ENCODE results near the gene CAPN15.

CAPN15 gene

GRCh38 chr16:554640-555365, 27.3 kb downstream of the CAPN15 start:
- TF ChIP-seq POLR2A (IDR thresholded peaks at IDR 0.05; ENCODE audit: low read depth, low read length) = no peak
- FAIRE-seq (no peak), DNase-seq (ENCODE audit: insufficient read length, low spot score) (peak; percentile 100)

- no peak for DNase-seq (ENCODE audit: insufficient read length, low spot score)
- no peak for TF ChIP-seq POLR2A (IDR thresholded peaks at IDR 0.05; ENCODE audit: low read depth, low read length)
- FAIRE-seq = no peak
Measured at GRCh38 chr16:555528-556473, 28.3 kb downstream of the CAPN15 start.

- DNase-seq (ENCODE audit: insufficient read length, low spot score) (no peak), FAIRE-seq (no peak)
- no peak for TF ChIP-seq POLR2A (IDR thresholded peaks at IDR 0.05; ENCODE audit: low read depth, low read length)
Measured at GRCh38 chr16:556474-557173, 29.1 kb downstream of the CAPN15 start.

DNA sequence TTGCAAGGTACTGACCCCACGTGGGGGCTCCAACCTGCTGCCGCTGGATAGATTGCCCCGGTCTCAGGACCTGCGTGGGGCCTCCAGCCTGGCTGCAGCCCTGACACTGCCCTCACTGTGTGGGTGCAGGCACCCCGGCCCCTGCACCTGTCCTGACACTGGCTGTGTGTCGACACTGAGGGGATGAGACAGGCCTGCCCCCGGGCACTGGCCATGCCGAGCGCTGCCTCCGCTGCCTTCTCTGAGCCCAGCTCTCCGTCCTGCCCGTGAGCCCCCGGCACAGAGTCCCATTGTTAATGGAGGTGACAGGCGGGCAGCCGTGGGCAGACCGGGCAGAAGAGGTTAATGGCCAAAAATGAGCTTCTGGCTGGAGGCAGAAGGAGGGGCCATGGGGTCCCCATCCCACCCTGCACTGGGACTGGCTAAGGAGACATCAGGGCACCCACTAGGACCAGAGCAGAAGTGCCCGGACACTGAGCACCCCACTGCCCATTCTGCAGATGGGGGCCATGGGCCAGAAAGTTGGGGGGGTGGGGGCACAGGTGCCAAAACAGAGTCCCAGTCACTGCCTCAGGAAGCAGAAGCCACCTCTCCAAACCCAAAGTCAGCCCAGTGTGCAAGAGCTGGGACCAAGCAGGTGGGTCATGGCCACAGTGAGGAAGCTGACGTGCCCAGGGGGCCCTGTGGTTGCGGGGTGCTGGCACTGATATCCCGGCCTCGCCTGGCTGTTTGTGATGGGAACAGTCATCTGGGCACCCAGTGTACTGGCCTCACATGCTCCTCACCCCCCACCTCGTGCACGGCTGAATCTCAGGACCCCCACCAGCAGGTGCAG, 30.2 kb downstream of the CAPN15 start:
- no peak for DNase-seq (ENCODE audit: insufficient read length, low spot score)
- FAIRE-seq = no peak
- TF ChIP-seq POLR2A (IDR thresholded peaks at IDR 0.05; ENCODE audit: low read depth, low read length) = no peak

DNA sequence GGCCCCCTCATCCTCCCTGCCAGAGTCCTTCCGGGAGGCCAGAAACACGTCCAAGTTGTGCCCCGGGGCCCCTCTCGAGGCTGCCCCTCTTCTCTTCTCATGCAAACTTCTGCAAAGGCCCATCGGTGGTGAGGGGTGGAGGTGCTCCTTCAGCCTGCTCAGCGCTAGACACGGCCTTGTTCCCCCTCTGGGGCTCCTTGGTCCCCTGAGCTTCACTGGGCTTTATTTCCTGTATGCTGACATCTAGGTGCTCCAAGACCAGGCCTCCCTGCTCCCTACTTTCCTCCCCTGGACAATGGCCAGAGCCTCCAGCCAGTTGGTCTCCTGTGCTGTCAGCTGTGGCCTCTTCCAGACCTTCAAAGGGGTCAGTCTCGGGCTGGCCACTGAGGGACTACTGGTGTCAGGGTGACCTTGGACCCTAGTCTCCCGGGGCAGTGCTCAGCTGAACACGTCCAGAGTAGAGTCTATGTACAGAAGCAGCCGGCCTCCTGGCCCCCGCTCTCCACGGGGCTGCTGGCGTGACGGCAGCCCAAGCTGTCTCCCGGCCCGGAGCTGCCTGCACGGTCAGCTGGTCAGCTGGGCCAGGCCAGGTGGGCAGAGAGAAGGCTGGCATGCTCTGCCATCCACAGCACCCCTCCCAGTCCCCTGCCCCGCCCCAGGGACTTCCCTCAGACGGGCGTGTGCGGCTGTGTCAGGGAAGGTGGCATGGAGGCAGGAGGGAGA, 30.9 kb downstream of the CAPN15 start:
- no peak for FAIRE-seq
- TF ChIP-seq POLR2A (IDR thresholded peaks at IDR 0.05; ENCODE audit: low read depth, low read length) = no peak
- no peak for DNase-seq (ENCODE audit: insufficient read length, low spot score)

- no peak for DNase-seq (ENCODE audit: insufficient read length, low spot score)
- FAIRE-seq = no peak
- no peak for TF ChIP-seq POLR2A (IDR thresholded peaks at IDR 0.05; ENCODE audit: low read depth, low read length)
Measured at GRCh38 chr16:559021-559380, 31.5 kb downstream of the CAPN15 start.

DNA sequence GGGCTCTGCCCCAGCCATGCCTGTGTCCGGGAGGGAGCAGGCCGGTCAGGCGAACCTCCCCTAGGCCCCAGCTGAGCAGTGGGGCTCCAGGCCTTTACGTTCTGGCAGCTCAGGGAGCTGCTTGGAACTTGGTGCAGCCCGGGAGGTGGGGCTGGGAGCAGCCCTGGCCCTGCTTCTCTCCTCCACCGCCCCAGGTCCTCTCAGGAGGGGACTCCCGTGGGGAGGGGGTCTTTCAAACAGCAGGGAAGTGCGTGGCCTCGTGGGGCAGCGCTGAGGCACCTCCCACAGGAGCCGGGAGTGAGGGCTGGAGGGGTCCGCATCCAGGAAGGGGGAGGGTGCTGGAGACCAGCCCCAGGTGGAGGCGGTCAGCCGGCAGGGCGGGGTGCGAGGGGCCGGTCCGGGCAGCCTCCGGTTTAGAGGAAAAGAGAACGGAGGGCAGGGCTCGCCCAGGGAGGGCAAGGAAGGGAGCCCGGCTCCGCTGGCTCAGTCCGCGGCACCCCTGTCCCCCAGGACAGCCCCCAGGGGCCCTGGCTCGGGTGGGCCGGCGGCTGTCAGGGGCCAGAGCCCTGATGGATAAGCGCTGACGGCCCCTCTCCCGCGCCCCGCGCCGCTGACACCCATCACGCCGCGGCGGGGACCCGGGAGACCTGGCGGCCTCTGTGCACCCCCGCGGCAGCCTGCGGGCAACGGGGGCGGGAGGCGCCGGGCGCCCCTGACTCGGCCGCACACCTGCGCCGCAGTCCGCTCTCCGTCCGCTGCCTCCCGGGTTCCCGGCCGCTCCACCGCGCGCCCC, 32.1 kb downstream of the CAPN15 start:
- DNase-seq (ENCODE audit: insufficient read length, low spot score) (no peak), FAIRE-seq (no peak)
- TF ChIP-seq POLR2A (IDR thresholded peaks at IDR 0.05; ENCODE audit: low read depth, low read length) = no peak

- DNase-seq (ENCODE audit: insufficient read length, low spot score) = no peak
- no peak for FAIRE-seq
- TF ChIP-seq POLR2A (IDR thresholded peaks at IDR 0.05; ENCODE audit: low read depth, low read length) = no peak
Measured at GRCh38 chr16:560204-560700, 32.7 kb downstream of the CAPN15 start, which contains the start of gene PRR35. PRR35 (plus strand) TSS chr16:560394; CDS start chr16:563295, 2,901 bp downstream.

GRCh38 chr16:560701-561412, 33.3 kb downstream of the CAPN15 start:
- DNase-seq (ENCODE audit: insufficient read length, low spot score) = no peak
- no peak for TF ChIP-seq POLR2A (IDR thresholded peaks at IDR 0.05; ENCODE audit: low read depth, low read length)
- no peak for FAIRE-seq

DNA sequence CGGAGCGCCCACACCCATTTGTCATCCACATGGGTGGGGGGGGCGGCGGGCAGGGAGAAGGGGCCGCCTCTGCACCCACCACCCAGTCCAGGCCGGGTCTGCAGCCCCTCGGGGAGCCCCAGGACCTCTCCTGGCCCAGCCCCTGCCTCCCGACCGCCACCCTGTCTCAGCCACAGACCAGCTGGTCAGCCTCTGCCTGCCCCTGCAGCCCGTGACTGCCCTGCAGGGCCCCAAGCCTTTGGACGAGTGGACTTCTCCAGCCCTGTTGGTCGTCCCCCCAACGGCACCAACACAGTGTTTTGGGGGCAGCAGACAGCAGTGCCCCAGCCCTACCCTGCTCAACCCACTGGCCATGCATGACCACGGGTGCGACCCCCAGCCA, 33.9 kb downstream of the CAPN15 start:
- FAIRE-seq (no peak), DNase-seq (ENCODE audit: insufficient read length, low spot score) (no peak)
- no peak for TF ChIP-seq POLR2A (IDR thresholded peaks at IDR 0.05; ENCODE audit: low read depth, low read length)
